HG03103 (cell line): ENCODE data around the gene ADAP1.

ENCODE experiments used
- ATAC-seq: cut with Tn5 transposase; IDR thresholded peaks from one replicate; pipeline ENCODE4 v1.9.1; 2021; ENCODE audit warnings: low read depth; ENCODE audit not compliant: unreplicated experiment

The ADAP1 gene

DNA sequence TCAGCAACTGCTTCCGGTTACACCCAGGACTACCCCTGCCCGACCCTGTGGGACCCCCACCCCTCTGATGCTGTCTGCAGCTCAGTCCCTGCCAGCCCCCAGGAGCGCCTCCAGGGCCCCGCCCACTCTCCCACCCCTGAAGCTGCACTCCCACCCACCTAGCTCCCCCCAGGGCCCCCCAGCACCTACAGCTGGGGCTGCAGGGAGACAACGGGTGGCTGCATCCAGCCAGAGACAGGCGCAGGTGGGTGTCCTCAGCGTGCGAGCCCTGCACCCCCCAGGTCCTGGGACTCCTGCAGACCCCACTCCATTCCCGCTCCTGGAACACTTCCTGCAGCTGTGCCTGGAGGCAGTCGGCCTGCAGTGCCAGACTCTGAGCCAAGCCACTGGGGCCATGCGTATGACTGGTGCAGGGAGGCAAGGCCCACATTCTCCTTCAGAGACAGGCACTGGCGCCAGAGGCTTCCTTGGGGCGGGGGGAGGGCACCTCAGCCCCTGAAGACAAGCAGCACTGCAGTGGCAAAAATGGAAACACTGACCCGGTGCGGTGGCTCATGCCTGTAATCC, 34.6 kb upstream of the ADAP1 start:
- ATAC-seq, result no peak

DNA sequence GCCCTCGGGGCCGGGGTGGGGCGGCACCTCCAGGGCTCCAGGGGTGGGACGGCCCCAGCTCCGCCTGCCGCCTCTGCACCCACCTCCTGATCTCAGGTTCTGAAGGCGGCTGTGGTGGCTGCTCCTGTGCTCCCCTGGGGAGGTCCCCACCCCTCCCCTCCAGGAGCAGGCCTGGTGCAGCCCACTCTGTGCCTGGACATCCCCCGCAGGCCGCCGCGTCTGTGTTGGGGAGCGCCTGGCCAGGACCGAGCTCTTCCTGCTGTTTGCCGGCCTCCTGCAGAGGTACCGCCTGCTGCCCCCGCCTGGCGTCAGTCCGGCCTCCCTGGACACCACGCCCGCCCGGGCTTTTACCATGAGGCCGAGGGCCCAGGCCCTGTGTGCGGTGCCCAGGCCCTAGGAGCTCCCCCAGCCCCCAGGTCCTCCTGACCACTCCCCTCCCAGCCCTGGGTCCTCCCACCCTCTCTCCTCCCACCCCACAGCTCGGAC, 34.0 kb upstream of the ADAP1 start:
- ATAC-seq, result no peak

DNA sequence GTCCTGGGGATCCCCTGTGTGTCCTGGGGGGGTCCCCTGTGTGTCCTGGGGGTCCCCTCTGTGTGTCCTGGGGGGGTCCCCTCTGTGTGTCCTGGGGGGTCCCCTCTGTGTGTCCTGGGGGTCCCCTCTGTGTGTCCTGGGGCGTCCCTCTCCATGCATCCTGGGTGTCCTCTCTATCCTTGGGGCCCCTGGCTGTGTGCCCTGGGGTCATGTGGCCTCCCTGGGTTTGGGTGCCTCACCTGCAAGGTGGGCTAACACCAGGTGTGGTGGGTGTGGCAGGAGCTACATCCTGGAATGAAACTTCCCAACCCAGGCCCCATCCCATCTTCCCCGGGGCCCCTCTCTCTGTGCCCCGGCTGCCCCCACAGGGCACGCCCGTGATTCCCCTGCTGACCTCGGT, 33.4 kb upstream of the ADAP1 start:
- no peak for ATAC-seq

DNA sequence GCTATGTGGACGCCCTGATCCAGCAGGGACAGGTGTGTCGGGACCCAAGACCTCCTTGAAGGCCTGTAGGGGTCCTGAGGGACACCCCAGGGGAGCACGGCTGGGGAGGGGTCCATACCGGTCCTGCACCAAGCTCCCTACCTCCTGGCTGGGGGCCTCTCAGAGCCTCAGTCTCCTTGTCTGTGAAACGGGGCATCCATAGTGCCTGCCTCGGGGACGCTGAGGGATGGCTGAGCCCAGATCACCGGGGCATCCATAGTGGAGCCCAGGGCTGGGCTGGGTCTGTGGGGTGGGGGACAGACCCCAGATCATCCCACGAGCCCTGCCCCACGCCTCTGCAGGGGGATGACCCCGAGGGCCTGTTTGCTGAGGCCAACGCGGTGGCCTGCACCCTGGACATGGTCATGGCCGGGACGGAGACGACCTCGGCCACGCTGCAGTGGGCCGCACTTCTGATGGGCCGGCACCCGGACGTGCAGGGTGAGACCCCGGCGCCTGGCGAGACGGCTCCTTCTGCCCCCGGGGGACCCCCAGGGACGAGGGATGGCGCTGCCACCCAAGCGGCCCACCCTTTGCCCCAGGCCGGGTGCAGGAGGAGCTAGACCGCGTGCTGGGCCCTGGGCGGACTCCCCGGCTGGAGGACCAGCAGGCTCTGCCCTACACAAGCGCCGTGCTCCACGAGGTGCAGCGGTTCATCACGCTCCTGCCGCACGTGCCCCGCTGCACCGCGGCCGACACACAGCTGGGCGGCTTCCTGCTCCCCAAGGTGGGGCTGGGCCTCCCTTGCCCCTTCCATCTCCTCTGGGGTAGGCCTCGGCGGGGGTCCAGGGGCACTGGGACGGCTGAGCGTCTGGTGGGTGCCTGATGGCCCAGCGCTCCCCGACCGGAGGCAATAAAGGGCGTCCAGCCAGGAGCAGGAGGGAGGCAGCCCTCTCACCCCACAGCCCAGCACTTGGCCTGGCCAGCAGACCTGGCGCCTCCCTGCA, 32.6 kb upstream of the ADAP1 start:
- no peak for ATAC-seq

DNA sequence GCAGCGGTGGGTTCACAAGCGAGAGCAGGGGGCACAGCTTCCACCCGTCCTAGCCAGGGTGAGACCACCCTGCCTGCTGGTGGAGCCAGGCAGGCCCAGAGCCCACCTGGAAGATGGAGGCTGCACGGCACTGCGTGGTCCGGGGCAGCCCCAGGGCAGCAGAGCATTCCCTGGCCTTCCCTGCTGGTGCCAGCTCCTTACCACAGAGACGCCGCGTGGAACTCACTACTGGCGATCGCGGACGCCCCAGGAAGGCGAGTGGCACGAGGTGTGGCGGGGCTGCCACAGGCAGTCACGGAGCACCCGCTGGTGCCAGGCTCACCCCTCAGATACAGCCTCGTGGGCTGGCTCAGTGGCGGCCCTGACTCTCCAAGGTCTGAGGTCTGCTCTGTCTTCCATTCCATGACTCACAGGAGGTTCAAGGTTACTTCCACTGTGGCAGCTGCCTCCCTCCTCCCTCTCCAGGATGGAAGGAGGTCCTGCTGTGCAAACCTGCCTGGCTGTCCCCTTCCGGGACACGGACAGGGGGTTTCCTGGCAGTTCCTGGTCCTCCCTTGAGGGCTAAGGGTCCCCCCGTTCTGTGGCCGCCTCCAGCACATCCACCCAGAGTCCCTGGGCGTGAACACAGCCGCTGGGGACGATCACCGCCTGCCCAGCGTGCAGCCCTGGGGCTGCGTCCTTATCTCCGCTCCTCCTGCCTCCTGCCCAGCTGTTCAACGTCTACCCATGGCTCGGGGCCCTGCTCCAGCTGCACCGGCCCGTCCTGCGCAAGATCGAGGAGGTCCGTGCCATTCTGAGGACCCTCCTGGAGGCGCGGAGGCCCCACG, 31.6 kb upstream of the ADAP1 start:
- ATAC-seq, result no peak

DNA sequence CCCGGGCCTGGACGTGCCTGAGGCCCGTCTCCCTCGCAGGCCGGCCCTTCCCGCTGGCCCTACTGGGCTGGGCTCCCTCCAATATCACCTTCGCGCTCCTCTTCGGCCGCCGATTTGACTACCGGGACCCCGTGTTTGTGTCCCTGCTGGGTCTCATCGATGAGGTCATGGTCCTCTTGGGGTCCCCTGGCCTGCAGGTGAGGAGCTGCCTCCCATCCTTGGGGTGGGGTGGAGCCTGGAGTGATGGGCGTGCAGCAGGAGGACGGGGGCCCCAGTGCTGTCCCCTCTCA, 30.6 kb upstream of the ADAP1 start:
- ATAC-seq, result no peak

DNA sequence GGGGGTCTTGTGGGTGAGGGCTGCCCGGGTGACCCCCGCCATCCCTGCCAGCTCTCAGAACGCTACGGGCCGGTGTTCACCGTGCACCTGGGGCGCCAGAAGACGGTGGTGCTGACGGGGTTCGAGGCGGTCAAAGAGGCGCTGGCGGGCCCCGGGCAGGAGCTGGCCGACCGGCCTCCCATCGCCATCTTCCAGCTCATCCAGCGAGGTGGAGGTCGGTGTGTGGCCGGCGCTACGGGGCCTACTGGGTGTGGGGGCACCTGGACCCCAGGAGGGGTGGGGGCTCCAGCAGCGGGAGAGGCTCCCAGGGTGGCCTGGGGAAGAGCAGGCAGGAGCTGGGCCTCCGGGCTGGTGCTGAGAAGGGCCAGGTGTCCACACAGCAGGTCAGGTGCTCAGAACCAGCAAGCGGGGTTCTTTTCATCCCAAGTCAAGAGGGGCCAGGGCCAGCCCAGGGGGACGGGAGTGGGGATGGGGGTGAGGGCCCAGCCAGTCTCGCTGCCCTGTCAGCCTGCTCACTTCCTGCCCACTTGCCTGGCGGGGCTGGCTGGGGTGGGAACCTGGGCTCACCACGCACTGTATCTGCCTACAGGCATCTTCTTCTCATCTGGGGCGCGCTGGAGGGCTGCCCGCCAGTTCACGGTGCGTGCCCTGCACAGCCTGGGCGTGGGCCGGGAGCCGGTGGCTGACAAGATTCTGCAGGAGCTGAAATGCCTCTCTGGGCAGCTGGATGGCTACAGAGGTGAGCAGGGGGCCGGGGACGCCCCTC, 30.1 kb upstream of the ADAP1 start:
- ATAC-seq, result no peak

DNA sequence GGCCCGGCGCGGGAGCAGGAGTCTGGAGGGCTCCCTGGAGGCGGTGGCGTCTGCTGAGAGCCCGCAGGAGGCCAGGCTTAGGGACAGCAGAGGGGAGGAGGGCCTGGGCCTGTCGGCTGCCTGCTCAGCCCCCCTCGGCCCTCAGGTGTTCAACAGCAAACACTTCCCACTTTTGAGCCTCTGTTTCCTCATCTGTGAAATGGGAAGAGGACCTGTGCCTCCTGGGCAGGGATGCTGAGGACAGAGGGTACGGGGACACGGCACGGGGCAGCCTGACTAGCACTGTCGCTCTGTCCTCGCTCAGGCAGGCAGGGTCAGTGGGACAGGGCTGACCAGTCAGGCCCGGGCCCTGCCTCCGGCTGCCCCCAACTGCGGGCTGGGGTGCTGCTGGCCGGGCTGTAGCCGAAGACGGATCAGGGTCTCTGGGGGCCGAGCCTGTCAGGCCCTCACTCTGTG, 29.2 kb upstream of the ADAP1 start:
- ATAC-seq, result no peak

DNA sequence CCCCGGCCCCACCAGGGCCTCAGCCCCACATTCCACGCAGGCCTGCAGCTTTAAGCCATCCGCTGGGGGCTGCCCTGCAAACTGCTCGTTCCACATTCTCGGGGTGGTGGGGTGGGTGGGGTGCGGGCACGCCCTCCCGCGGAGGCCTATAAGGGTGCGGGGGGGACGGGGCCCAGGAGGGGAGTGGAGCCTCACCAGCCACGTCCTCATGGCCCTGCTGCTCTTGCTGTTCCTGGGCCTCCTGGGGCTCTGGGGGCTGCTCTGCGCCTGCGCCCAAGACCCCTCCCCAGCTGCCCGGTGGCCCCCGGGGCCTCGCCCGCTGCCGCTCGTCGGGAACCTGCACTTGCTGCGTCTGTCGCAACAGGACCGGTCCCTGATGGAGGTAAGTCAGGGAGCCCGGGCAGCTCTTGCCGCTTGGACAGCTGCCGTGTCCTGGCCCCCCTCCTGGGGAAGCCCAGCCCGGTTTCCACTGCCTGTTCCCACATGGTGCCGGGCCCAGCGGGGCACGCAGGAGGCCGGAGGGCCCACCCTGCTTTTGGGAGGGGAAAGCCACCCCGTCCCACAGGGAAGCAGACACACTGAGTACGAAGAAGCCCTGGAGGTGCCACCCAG, 28.6 kb upstream of the ADAP1 start, which contains the start of gene CYP2W1:
TSS of gene CYP2W1 (plus strand) at position 178 of the 612 bp plus-strand sequence. CDS start at position 209, 31 bp downstream.
- ATAC-seq, result no peak

DNA sequence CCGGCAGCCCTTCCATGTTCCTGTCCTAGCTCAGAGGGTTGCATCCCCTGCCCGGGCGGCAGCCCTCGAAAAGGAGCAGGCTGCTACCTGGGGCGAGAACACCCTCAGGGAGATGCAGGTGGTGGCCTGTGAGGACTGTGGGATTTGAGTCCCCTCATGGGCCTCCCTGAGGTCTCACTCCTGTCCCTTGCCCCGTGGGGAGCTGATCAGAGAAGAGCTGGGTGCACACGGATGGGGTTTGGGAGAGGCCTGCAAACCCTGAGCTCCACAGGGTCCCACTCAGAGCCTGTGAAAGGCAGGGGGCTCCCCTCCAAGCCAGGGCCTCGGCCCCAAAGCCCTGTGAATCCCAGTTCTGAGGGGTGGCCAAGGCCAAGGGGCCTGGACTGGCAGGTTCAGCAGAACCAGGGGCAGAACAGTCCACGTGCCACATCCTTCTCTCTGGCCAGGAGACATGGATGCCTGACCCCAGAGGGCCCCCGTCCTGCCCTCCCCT, 28.1 kb upstream of the ADAP1 start:
- no peak for ATAC-seq

DNA sequence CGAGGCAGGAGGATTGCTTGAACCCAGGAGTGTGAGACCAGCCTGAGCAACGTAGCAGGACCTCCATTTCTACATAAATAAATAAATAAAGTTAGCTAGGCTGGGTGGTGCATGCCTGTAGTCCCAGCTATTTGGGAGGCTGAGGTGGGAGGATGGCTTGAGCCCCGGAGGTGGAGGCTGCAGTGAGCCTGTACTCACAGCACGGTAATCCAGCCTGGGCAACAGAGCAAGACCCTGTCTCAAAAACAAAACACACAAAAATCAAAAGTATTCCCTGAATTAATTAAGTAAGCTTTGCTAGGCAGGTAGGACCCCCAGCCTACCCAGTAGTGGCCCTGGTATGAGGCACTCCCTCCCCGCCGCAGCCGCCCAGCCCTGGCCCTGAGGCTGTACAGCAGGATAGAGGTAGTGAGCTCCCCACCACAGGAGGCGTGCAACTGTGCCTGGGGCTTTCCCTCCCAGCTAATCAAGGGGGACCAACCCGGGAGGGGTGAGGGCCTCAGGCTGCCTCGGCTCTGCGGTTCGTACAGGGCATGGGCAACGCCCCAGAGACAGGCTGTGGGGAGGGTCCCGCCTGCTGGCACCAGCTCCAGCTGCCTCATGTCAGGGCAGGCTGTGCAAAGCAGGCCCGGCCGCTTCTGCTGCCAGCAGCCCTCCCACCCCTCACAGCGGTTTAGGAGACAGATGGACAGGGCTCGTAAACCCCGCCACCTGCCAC, 27.5 kb upstream of the ADAP1 start:
- ATAC-seq, result no peak

DNA sequence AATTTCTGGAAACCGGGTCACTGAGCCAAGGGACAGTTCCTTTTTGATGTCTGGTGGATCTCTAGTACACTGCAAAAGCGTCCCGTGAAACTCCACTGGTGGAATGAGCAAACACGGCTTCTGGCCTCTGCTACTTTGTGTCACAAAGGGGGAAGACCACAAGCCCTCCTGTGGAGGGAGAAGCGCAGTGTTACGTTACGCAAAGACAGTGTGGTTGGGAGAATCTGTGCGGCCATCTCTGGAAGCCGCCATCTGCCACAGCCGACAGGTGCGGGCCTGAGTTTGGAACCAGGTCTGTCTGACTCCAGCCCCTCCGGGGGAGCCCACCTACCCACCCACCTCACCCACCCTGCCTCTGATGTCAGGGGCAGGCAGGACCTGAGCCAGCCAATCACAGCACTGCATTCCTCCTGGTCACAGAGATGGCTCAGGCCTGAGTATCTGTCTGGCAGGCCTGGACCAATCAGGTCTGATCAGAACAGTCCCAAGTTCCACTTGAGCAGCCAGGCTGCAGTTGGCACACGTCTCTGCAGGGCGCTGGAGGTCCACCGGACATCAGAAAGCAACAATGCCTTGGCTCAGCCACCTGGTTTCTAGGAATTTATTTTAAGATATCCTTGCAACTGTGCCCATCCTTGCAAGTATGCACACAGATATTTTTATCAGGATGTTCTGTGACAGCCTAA, 25.5 kb upstream of the ADAP1 start:
- no peak for ATAC-seq

DNA sequence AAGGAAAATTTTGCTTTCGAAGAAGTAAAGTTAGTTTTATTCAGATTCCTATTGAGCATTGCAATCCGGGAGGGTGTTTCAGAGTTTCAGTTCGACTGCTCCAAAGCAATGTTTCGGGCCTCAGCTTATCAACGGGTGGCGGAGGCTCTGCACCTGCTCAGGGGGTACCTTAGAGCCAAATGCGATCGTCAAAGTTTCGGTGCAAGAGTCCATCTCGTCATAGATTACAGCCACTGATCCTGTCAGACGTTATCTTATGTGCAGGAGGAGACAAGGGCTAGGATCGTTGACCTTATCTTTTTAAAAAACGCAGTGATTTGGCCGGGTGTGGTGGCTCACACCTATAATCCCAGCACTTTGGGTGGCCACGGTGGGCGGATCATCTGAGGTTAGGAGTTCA, 24.7 kb upstream of the ADAP1 start:
- no peak for ATAC-seq

DNA sequence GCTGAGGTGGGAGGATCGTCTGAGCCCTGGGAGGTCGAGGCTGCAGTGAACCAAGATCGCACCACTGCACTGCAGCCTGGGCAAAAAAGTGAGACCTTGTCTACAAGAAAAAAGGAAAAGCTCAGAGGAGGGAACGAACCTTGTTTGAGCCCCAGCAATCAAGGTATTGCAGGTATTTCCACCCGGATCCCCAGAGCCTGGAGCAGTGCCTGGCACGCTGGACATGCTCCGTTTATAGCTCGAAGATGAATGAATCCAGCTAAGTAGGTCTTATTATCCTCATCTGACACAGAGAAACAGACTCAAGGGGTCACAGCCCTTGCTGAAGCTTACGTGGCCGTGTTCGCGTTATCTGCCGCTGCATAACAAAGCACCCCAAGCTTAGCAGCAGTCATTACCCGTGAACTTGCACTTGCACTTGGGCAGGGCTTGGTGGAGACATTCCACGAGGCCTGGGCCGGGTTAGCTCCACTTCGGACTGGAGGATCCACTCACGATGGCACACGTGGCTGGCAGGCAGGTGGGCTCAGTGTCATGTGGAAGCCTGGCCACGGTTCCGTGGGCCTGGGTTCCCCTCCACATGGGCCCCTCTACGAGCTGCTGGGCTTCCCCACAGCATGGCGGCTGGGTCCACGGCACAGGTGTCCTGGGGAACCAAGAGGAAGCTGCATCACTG, 24.1 kb upstream of the ADAP1 start:
- no peak for ATAC-seq

DNA sequence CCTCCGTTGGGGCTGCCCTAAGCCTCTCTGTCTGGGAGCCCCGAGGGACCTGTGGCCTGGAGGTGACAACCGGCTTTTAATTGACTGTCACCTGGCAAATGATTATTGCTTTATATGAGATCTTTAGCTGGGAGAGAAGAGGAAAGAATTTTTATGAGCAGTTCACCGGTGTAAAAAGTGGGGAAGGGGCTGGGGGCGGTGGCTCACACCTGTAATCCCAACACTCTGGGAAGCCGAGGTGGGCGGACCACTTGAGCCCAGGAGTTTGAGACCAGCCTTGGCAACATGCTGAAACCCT, 23.5 kb upstream of the ADAP1 start:
- ATAC-seq, result no peak

DNA sequence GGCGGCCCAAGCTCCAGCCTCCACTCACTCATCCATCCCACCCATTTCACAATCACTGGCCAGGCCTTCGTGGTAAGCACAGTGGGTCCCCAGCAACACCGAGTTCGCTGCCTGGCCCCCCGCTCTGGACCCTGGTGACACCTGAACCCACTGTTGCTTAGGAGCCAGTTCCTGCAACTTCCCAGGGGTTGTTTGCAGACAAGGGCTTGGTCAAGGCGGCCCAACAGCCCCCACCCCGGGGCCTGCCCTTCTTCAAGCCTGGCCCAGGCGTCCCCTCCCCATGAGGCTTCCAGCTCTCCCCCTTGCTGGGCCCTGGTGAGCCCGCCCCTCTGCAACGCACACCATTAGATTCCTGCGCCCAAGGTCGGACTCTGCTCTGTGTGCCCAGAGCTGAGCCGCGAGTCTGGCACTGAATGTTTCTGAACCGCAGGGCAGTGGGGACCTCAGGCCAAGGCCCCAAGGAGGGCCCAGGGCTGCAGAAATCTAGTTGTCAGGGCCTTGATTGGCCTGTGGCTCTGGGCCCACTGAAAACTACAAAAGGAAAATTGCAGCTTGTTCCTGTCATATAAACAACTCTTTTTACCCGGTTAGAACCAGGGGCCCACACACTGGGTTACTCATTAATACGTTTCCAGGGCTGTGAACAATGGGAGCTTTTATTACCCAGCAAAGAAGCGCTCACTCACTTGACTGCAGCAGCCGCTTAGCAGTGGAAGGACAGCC, 23.0 kb upstream of the ADAP1 start:
- ATAC-seq, result no peak

DNA sequence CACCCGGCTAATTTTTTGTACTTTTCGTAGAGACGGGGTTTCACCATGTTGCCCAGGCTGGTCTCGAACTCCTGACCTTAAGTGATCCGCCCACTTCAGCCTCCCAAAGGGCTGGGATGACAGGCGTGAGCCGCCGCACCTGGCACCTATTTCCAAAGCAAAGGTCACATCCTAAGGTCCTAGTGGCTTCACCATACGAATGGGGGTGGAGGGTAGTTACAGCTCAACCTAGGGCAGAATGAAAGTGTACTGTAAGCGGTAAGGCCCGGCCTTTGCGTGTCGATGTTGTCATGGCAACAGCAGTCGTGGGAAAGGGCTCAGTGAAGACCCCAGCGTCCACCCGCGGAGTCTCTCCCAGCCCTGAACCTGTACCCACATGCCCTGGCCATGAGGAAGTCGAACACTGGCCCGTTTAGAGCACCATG, 22.4 kb upstream of the ADAP1 start:
- ATAC-seq, result no peak
